ENCODE results near the gene DBNDD1.

GRCh38 chr16:90050969-90051368, 31.7 kb upstream of the DBNDD1 start:
- no peak for TF ChIP-seq CTCF (IDR thresholded peaks at IDR 0.05)
- TF ChIP-seq POLR2A (IDR thresholded peaks at IDR 0.05): no peak
